ENCODE data around the gene SYT1. TPM values are rescaled to one million over a fixed set of nuclear protein-coding genes. Genes with fewer than 3 reads are reported as not detected.

SYT1 gene
- total RNA-seq, 1 experiment from 2014 or later = 15.8 TPM

GRCh38 chr12:79238246-79238645, 373.7 kb downstream of the SYT1 start:
- no peak overlapping the region for H2AK5ac ChIP-seq (ENCODE audit: insufficient read length, low read length)
- H2BK20ac ChIP-seq (ENCODE audit: low read depth, low read length, poor library complexity, severe bottlenecking) = no peak overlapping the region
- TF ChIP-seq CTCF (conservative IDR thresholded peaks at IDR 0.05) = no peak
- no peak overlapping the region for H4K5ac ChIP-seq (ENCODE audit: insufficient read length, low read depth, low read length)
- no peak overlapping the region for H3K23ac ChIP-seq (ENCODE audit: insufficient read length, low read depth, low read length)
- no peak overlapping the region for H2BK15ac ChIP-seq (ENCODE audit: low read depth, low read length)
- H3K18ac ChIP-seq (ENCODE audit: insufficient read length, low read depth, low read length) = no peak overlapping the region
- H3K9ac ChIP-seq (ENCODE audit: extremely low read depth, insufficient read length, low read length) = no peak overlapping the region
- no peak overlapping the region for H3T11ph ChIP-seq (ENCODE audit: low read length)
- no peak overlapping the region for H2BK120ac ChIP-seq (ENCODE audit: low read depth, low read length, poor library complexity, severe bottlenecking)
- no peaks in the 10 kb centered on the region for H3K79me2 ChIP-seq (ENCODE audit: insufficient read depth, low read length)
- no CpG with 5 or more reads among the region's 3 CpGs for WGBS (ENCODE audit: extremely low coverage, insufficient read length, low lambda C conversion rate)
- no peak overlapping the region for H2BK12ac ChIP-seq (ENCODE audit: insufficient read length, low read depth, low read length)
- H2AFZ ChIP-seq (ENCODE audit: low read length) = no peak overlapping the region
- no peaks in the 10 kb centered on the region for H3K27me3 Mint-ChIP-seq (ENCODE audit: low read depth)
- H3K27ac ChIP-seq (ENCODE audit: insufficient read length, low read depth, low read length) = no peak overlapping the region
- no peaks in the 10 kb centered on the region for H3K4me1 ChIP-seq (ENCODE audit: insufficient read depth, low read length)
- no peaks in the 10 kb centered on the region for H3K27me3 ChIP-seq (ENCODE audit: insufficient read depth, low read length)
- no peak overlapping the region for H2BK5ac ChIP-seq (ENCODE audit: insufficient read length, low read length)
- no peak overlapping the region for H4K8ac ChIP-seq (replicated peaks; ENCODE audit: insufficient read length, low read depth, low read length)
- no peaks in the 10 kb centered on the region for H3K23me2 ChIP-seq (ENCODE audit: insufficient read length, low read depth, low read length, poor library complexity, severe bottlenecking)
- peaks cover 0 to 2% of the 10 kb centered on the region in 2 experiments; a peak in 1 of 4 replicates for H3K4me1 Mint-ChIP-seq
- H3K56ac ChIP-seq (ENCODE audit: insufficient read length, low read depth, low read length) = no peak overlapping the region
- H3K27ac Mint-ChIP-seq = no peak overlapping the region
- H4K20me1 ChIP-seq (ENCODE audit: control insufficient read depth, insufficient read depth, insufficient read length) = no peaks in the 10 kb centered on the region
- no peak overlapping the region for H3K4ac ChIP-seq (ENCODE audit: low read depth, low read length)
- H4K91ac ChIP-seq (ENCODE audit: insufficient read length, low read depth, low read length) = no peak overlapping the region
- peaks cover 10 to 16% (median 11%) of the 10 kb centered on the region in 3 experiments for H3K36me3 Mint-ChIP-seq (ENCODE audit: insufficient read depth in 1 of 3, low read depth in 3 of 3)
- H3K4me3 Mint-ChIP-seq = no peak overlapping the region
- H3K9me3 Mint-ChIP-seq = peaks cover 2 to 10% of the 10 kb centered on the region in 2 experiments; a peak in 3 of 5 replicates
- no peaks in the 10 kb centered on the region for H3K9me3 ChIP-seq (ENCODE audit: control insufficient read depth, low read depth, low read length)
- H3K79me1 ChIP-seq (ENCODE audit: insufficient read depth, low read depth, low read length, poor library complexity, severe bottlenecking) = no peaks in the 10 kb centered on the region
- no peak overlapping the region for H3K14ac ChIP-seq (ENCODE audit: insufficient read depth, low read length)
- no peak overlapping the region for H3K4me2 ChIP-seq (ENCODE audit: insufficient read depth, insufficient read length, low read length)
- no peak for DNase-seq

Measured in H9 (cell line).